Astrocyte of the hippocampus (primary cell): ENCODE measurements around the gene IL11.
"Not testable (repeated sequence)": the region's sequence is repeated elsewhere in the genome, so short reads cannot be mapped to it uniquely, and the experiment has no call there.

Source experiments
- DNase-seq: peaks from one replicate; pipeline ENCODE4 v3.0.0; 2011; ENCODE audit warnings: low read depth, low spot score

The IL11 gene

GRCh38 chr19:55352040-55352439, 18.2 kb downstream of the IL11 start:
- DNase-seq = no peak

- DNase-seq = no peak
These were observed 19.5 kb downstream of the IL11 start for GRCh38 chr19:55350620-55351315.

GRCh38 chr19:55348317-55349034, 21.8 kb downstream of the IL11 start:
- DNase-seq = no peak

GRCh38 chr19:55347442-55348009, 22.7 kb downstream of the IL11 start:
- no peak for DNase-seq

- DNase-seq = no peak
These were observed 23.4 kb downstream of the IL11 start for GRCh38 chr19:55346725-55347441.

DNA sequence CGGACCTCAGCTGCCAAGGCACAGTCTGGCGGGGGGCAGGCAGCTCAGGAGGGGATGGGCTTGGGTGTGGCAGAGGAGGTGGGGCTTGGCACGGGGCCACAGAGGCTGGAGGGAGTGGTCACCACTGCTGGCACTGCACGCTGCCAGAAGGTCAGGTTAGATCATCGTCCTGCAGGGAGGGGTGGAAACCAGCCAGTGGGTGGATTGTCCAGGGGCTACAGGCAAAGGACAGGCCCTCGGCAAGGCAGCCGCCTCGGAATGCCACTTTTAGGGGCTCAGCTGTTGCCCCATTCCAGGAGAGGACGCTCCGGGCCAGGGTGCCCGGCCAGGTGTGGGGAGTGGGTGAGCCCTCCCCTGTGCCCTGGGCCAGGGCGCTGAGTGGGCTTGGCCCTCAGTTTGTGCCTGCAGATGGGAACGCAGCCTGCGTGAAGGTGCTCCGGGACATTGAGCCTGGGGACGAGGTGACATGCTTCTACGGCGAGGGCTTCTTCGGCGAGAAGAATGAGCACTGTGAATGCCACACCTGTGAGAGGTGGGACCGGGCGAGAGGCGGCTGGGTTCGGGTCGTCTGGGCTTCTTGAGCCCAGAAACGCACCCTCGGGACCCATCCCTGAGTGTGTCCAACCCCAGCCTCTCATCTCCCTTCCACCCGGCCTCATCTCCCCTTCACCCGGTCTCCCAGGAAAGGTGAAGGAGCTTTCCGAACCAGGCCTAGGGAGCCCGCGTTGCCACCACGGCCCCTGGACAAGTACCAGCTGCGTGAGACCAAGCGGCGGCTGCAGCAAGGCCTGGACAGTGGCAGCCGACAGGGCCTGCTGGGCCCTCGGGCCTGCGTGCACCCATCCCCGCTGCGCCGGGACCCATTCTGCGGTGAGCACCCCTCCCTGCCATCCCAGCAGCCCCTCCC, 24.2 kb downstream of the IL11 start:
- DNase-seq = peak; percentile 47

DNA sequence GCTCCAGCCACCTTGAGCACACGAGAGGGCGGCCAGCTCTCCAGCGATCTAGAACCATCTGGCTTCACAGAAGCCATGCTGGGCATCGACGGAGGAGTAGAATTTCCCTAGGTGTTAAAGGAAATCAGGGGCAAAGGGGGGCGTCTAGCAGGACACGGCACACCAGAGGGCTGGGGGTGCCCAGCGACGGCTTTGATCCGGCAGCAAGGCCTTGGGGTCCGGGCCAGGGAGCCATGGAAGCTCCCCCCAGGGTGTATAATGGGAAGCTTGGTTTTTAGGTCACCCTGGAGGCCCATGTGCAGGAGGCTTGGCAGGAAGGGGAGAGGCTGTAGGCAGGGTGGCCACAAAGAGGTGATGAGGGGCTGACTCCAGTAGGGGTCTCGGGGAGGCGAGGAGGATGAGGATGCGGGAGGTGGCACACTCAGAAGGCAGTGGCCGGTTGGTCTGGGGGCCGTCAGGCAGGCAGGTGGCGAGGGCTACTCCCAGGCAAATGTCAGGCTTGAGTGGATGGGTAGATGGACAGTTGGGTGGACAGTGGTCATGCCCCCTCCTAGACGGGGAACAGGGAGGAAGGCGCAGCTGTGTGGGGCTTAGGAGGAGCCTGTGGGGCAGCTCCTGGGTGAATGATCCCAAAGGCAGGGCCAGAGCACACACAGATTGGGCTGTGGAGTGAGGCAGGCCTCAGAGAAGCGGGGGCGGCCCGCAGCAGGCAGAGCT, 25.0 kb downstream of the IL11 start:
- no peak for DNase-seq

DNA sequence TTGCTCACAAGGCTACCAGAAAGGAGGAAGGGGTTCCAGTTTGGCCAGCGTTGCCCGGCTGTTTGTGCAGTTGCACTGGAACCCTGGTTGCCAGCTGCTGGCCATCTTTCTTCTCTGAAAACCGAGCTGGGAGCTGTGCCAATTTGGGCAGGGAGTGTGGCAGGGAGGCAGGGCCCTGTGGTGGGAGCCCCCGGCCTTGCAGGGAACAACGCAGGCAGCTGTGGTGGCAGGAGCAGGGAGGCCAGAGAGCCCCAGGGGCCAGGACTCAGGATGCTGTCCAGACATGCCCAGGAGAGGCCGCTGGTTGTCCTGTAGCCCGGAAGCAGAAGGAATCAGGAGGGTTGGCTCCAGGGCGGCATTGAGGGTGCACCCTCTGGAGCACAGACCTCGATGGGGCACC, 25.8 kb downstream of the IL11 start:
- peak; percentile 78 for DNase-seq

GRCh38 chr19:55341595-55342531, 28.4 kb downstream of the IL11 start:
- DNase-seq = no peak

- peak; percentile 85 for DNase-seq
These were observed 29.1 kb downstream of the IL11 start for GRCh38 chr19:55341171-55341588.

DNA sequence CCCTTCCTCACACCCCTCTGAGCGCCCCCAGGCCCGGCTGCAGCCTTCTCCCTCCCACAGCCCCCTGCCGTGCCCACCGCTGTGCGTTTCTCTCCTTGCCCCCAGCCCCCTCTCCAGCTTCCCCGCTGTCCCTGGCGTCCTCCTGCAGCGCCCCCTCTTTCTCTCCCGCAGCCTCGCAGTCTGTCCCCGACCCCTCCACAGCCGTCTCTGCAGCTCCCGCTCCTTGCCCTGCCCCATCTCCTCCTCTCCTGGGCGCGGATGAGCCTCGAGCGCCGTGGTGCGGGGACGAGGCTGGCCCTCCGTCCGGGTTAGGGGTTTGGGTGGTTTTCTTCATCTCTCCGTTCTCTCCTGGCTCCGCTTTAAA, 29.5 kb downstream of the IL11 start:
- peak; percentile 48 for DNase-seq

DNA sequence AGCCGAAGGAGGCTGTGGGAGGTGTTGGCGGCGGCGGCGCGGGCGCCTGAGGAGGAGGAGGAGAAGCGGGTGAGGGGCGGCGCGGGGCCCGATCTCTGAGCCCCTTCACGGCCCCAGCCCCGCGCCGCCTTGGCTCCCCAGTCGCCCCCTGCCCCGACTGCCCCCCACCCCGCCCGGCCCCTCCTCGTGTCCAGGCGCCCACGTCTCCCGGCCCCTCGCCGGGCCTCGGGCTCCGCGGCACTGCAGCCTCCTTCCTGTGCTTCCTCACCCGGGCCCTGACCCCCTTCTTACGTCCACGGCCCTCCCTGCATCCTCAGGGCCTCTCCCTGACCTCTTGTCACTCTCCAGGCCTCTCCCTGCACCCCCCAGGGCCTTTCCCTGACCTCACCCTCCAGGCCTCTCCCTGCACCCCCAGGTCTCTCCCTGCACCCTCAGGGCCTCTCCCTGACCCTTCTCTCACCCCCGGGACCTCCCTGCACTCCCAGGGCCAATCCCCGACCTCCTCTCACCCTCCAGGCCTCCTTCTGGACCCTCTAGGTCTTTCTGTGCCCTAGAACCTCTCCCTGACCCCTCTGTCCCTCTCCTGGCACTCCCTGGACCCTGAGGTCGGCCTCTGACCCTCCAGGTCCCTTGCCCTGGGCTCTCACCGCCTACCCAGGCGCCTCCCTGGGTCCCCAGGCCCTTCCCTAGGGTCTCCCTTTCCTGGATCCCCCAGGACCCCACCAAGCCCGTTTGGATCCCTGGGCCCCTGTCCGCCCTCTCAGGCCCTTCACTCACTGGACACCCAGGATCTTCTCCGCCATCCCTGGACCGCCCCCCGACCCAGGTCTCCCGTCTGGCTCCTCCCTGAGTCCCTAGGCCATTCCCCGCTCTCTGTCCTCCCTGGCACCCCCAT, 30.1 kb downstream of the IL11 start:
- DNase-seq = no peak

- DNase-seq = peak; percentile 100
These were observed 31.0 kb downstream of the IL11 start, which contains the start of gene KMT5C for GRCh38 chr19:55339105-55339888. KMT5C (plus strand) TSS chr19:55339876; CDS start chr19:55341937, 2,061 bp downstream.

DNA sequence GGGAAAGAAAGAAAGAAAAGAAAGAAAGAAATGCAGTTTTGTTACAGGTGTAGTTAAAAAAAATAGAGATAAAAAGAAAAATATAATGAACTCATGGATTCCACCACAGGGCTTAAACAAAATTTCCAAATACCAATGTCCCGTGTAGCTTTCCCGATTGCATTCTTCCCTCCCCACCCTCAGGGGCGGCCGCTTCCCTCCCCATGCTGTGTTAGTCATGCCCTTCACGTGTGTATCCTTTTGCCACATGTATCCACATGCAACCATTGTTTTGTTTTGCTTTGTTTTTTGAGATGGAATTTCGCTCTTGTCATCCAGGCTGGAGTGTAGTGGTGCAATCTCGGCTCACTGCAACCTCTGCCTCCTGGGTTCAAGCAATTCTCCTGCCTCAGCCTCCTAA, 34.2 kb downstream of the IL11 start:
- DNase-seq = no peak

DNA sequence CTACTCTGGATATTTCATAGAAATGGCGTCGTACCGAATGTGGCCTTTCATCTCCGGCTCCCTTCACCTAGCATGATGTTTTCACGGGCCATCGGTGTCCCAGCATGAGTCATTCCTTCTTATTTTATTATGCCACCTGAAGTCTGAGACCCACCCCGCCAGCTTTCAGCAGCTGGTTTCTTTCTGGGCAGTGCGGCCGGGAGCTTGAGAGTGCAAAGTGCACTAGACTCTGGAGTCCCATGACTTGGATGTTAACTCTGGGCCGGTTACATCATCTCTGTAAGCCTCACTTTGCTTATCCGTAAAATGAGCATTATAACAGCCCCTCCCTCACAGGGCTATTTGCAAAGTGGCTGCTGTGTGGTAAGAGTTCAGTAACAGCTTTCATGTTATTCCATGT, 36.4 kb downstream of the IL11 start:
- no peak for DNase-seq

- not testable (repeated sequence) for DNase-seq
These were observed 40.5 kb downstream of the IL11 start for GRCh38 chr19:55329791-55330190.

GRCh38 chr19:55328774-55329318, 41.4 kb downstream of the IL11 start:
- DNase-seq = not testable (repeated sequence)
